K562 (cell line): Measurements from ENCODE around the gene NDUFB3. TPM values are rescaled to one million over a fixed set of nuclear protein-coding genes. Genes with fewer than 3 reads are reported as not detected.

Experiments
- ATF7 ChIP-seq: fragments of 450-650 bp; IDR thresholded peaks from 2 replicates; pipeline ENCODE4 v1.7.1; 2014; ENCODE audit warnings: mild to moderate bottlenecking, moderate library complexity
- CCNT2 ChIP-seq: IDR thresholded peaks from 2 replicates; pipeline ENCODE4 v1.6.1; 2011; ENCODE audit warnings: borderline replicate concordance, low read depth, mild to moderate bottlenecking, moderate library complexity, mixed read lengths, low read length; ENCODE audit not compliant: insufficient read length; ENCODE audit errors: extremely low read depth
- COPS2 ChIP-seq: fragments of 450-650 bp; conservative IDR thresholded peaks from 2 replicates; pipeline ENCODE4 v1.6.1; 2016; ENCODE audit warnings: mild to moderate bottlenecking, moderate library complexity
- DACH1 ChIP-seq: fragments of 450-650 bp; IDR thresholded peaks from 2 replicates; pipeline ENCODE4 v1.6.1; 2018; ENCODE audit not compliant: partially characterized antibody
- ESRRB ChIP-seq: fragments of 250-450 bp; sonication (Bioruptor Pico); IDR thresholded peaks from 2 replicates; pipeline ENCODE4 v1.5.0; 2020; ENCODE audit warnings: mild to moderate bottlenecking, moderate library complexity, borderline replicate concordance
- ETV1 ChIP-seq: fragments of 450-650 bp; conservative IDR thresholded peaks from 2 replicates; pipeline ENCODE4 v1.6.1; 2016; ENCODE audit warnings: missing genetic modification characterization, control low read depth, low read depth, missing compliant biosample characterization
- HNRNPUL1 ChIP-seq: fragments of 200-400 bp; formaldehyde crosslinking; IDR thresholded peaks from 2 replicates; pipeline ENCODE4 v1.6.1; 2017; ENCODE audit warnings: low read length
- PRPF4 ChIP-seq: fragments of 200-400 bp; formaldehyde crosslinking; IDR thresholded peaks from one replicate; pipeline ENCODE4 v1.6.1; 2017; ENCODE audit warnings: low read length, low read depth, mild to moderate bottlenecking; ENCODE audit not compliant: insufficient read depth, poor library complexity, severe bottlenecking
- TAF9B ChIP-seq: fragments of 450-650 bp; IDR thresholded peaks from 2 replicates; pipeline ENCODE4 v1.6.1; 2018; ENCODE audit warnings: mild to moderate bottlenecking; ENCODE audit not compliant: partially characterized antibody
- YY1 ChIP-seq, 3 experiments: IDR thresholded peaks; 2 replicates each; pipeline ENCODE4 v1.6.1; 2011; ENCODE audit warnings: low read length in 2 of 3, mild to moderate bottlenecking in 2 of 3, moderate library complexity in 2 of 3, borderline replicate concordance in 1 of 3, control low read depth in 1 of 3, low read depth in 1 of 3; ENCODE audit not compliant: insufficient read depth in 3 of 3, insufficient replicate concordance in 2 of 3, control insufficient read depth in 1 of 3, insufficient read length in 1 of 3; ENCODE audit errors: extremely low read depth in 1 of 3
- ZNF12 ChIP-seq: sonication (generic); formaldehyde crosslinking; IDR thresholded peaks from 2 replicates; pipeline ENCODE4 v1.4.0; 2020; ENCODE audit warnings: mild to moderate bottlenecking, missing genetic modification reagents
- ZNF134 ChIP-seq: fragments of 250-450 bp; sonication (Bioruptor Pico); conservative IDR thresholded peaks from 2 replicates; pipeline ENCODE4 v1.4.0; 2020
- ZNF589 ChIP-seq: fragments of 200-800 bp; sonication (Bioruptor generic); IDR thresholded peaks from 2 replicates; pipeline ENCODE4 v1.6.1; 2016; ENCODE audit warnings: low read depth, missing genetic modification characterization, missing compliant biosample characterization
- ZNF668 ChIP-seq: fragments of 250-450 bp; sonication (Bioruptor Pico); IDR thresholded peaks from 2 replicates; pipeline ENCODE4 v1.8.0; 2022; ENCODE audit warnings: mild to moderate bottlenecking, inconsistent platforms
- polyA plus RNA-seq, 8 experiments: library from polyadenylated mRNA; depleted of rRNA in 4 of 8; stranded (reverse) in 5 of 8; unstranded in 3 of 8; fragments of >200 nt; fragmentation: Nextera tagmentation in 2 of 8; fragmentation: Illumina TruSeq in 1 of 8; extraction: Ambion mirVana in 2 of 8; extraction: Trizol in 1 of 8; gene quantifications; 2 replicates each; pipeline versions ENCODE4 v1.2.1 to v1.2.3, GENCODE V29; 2011 to 2014; ENCODE audit warnings: inconsistent platforms in 1 of 8, missing spikeins in 1 of 8
- total RNA-seq, 7 experiments: library from RNA; depleted of rRNA in 6 of 7; stranded (reverse); fragments of >200 nt in 6 of 7; fragmentation: Illumina TruSeq in 2 of 7; extraction: Trizol in 2 of 7; gene quantifications; 2 replicates each; pipeline versions ENCODE4 v1.2.1 to v1.2.3, GENCODE V29; 2011 to 2021; ENCODE audit warnings: low replicate concordance in 1 of 7
- TF ChIP-seq, protein P1 (sequence below): fragments of 200-800 bp; sonication (Bioruptor generic); IDR thresholded peaks from 2 replicates; pipeline ENCODE4 v1.6.1; 2017; ENCODE audit warnings: missing genetic modification characterization, missing compliant biosample characterization
- TF ChIP-seq, protein P2 (sequence below): fragments of 450-650 bp; formaldehyde crosslinking; conservative IDR thresholded peaks from 2 replicates; pipeline ENCODE4 v1.4.0; 2022; ENCODE audit warnings: mild to moderate bottlenecking, missing genetic modification characterization
- TF ChIP-seq, protein P3 (sequence below): fragments of 250-450 bp; sonication (Bioruptor Pico); IDR thresholded peaks from 2 replicates; pipeline ENCODE4 v1.8.0; 2021; ENCODE audit warnings: moderate library complexity, mild to moderate bottlenecking, inconsistent platforms
- TF ChIP-seq, protein P4 (sequence below): sonication (generic); formaldehyde crosslinking; IDR thresholded peaks from 2 replicates; pipeline ENCODE4 v1.8.1; 2022; ENCODE audit warnings: missing genetic modification reagents
- TF ChIP-seq, protein P5 (sequence below), 3 experiments: fragments of 200-800 bp in 1 of 3; sonication (Bioruptor generic) in 1 of 3; sonication (generic) in 1 of 3; formaldehyde crosslinking in 1 of 3; IDR thresholded peaks; 2 replicates each; pipeline versions ENCODE4 v1.6.1 to v1.8.0; 2016 to 2022; ENCODE audit warnings: mild to moderate bottlenecking in 2 of 3, missing compliant biosample characterization in 2 of 3, missing genetic modification characterization in 2 of 3, missing genetic modification reagents in 1 of 3

Gene NDUFB3
- total and polyA plus RNA-seq, 9 of the 15 experiments (the other 6 are each of a cell fraction or from before 2014, with no cell fraction given), result 126 to 786 (median 156) TPM

DNA sequence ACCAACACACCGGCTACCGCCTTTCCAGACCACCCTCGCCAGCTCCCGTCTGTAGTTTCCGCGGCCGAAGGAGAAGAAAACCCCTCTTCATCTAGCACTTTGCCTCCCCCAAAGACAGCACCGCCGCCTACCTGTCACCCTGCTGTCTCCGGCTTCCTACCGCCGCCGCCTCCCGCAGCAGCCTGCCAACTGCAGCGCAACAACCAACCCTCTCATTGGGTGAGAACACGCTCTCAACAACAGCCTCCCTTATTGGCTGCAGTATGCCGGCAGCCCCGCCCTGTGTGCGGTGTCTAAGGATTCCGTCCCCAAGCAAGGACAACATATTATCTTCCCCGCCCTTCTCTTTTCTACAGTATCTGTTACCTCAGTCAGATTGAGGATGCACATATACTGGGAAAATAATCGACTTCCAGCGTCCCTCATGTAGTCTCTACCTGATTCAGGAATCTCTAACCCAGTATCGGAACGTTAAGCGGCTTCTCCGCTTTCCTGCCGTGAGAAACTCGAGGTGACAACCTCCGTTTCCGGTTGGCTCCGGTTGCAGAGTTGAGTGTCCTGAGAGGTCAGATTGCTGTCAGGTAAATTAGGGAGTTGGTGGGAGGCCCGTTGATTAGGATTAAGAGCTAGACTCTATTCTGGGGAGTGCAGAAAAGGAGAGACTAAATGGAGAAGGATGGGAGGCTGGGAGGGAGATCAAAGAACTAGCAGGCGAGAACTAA lies at the start of gene NDUFB3, which contains the start of gene HYCC2 (continued):
- TF ChIP-seq, protein P1, sequence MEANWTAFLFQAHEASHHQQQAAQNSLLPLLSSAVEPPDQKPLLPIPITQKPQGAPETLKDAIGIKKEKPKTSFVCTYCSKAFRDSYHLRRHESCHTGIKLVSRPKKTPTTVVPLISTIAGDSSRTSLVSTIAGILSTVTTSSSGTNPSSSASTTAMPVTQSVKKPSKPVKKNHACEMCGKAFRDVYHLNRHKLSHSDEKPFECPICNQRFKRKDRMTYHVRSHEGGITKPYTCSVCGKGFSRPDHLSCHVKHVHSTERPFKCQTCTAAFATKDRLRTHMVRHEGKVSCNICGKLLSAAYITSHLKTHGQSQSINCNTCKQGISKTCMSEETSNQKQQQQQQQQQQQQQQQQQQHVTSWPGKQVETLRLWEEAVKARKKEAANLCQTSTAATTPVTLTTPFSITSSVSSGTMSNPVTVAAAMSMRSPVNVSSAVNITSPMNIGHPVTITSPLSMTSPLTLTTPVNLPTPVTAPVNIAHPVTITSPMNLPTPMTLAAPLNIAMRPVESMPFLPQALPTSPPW (CRISPR knock-in tag), result peak; percentile 58; the same call in 1 of the 2 replicates
- TF ChIP-seq, protein P2, sequence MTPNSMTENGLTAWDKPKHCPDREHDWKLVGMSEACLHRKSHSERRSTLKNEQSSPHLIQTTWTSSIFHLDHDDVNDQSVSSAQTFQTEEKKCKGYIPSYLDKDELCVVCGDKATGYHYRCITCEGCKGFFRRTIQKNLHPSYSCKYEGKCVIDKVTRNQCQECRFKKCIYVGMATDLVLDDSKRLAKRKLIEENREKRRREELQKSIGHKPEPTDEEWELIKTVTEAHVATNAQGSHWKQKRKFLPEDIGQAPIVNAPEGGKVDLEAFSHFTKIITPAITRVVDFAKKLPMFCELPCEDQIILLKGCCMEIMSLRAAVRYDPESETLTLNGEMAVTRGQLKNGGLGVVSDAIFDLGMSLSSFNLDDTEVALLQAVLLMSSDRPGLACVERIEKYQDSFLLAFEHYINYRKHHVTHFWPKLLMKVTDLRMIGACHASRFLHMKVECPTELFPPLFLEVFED (CRISPR knock-in tag), result no peak
- no peak for TF ChIP-seq ZNF12 (CRISPR knock-in tag)
- no peak for TF ChIP-seq ZNF134 (CRISPR knock-in tag)
- TF ChIP-seq ZNF589 (CRISPR knock-in tag), result no peak
- no peak for TF ChIP-seq PRPF4
- TF ChIP-seq ESRRB (CRISPR knock-in tag), result no peak
- TF ChIP-seq YY1 (IDR thresholded peaks at IDR 0.05; ENCODE audit: borderline replicate concordance in 1 of 3, control insufficient read depth in 1 of 3, extremely low read depth in 1 of 3, insufficient read depth in 3 of 3, insufficient read length in 1 of 3, insufficient replicate concordance in 2 of 3, low read depth in 1 of 3, low read length in 2 of 3), result peak in 1 of 3 experiments; percentile 54
- no peak for TF ChIP-seq ZNF668 (CRISPR knock-in tag)
- peak; percentile 9 for TF ChIP-seq DACH1
- peak; percentile 93 for TF ChIP-seq TAF9B
- TF ChIP-seq COPS2, result no peak
- TF ChIP-seq, protein P3, sequence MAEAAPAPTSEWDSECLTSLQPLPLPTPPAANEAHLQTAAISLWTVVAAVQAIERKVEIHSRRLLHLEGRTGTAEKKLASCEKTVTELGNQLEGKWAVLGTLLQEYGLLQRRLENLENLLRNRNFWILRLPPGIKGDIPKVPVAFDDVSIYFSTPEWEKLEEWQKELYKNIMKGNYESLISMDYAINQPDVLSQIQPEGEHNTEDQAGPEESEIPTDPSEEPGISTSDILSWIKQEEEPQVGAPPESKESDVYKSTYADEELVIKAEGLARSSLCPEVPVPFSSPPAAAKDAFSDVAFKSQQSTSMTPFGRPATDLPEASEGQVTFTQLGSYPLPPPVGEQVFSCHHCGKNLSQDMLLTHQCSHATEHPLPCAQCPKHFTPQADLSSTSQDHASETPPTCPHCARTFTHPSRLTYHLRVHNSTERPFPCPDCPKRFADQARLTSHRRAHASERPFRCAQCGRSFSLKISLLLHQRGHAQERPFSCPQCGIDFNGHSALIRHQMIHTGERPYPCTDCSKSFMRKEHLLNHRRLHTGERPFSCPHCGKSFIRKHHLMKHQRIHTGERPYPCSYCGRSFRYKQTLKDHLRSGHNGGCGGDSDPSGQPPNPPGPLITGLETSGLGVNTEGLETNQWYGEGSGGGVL (CRISPR knock-in tag), result no peak
- peak; percentile 25 for TF ChIP-seq CCNT2
- no peak for TF ChIP-seq HNRNPUL1
- TF ChIP-seq, protein P4, sequence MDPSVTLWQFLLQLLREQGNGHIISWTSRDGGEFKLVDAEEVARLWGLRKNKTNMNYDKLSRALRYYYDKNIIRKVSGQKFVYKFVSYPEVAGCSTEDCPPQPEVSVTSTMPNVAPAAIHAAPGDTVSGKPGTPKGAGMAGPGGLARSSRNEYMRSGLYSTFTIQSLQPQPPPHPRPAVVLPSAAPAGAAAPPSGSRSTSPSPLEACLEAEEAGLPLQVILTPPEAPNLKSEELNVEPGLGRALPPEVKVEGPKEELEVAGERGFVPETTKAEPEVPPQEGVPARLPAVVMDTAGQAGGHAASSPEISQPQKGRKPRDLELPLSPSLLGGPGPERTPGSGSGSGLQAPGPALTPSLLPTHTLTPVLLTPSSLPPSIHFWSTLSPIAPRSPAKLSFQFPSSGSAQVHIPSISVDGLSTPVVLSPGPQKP (CRISPR knock-in tag), result no peak
- TF ChIP-seq, protein P5, sequence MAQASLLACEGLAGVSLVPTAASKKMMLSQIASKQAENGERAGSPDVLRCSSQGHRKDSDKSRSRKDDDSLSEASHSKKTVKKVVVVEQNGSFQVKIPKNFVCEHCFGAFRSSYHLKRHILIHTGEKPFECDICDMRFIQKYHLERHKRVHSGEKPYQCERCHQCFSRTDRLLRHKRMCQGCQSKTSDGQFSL (CRISPR knock-in tag; IDR thresholded peaks at IDR 0.05), result peak; percentile 53; the same call in 1 of the 2 replicates
- TF ChIP-seq, protein P5 (tag; IDR thresholded peaks at IDR 0.05), result no peak
- TF ChIP-seq ATF7, result peak; percentile 77
- TF ChIP-seq ETV1 (tag), result peak; percentile 75
